Activated CD4-positive, alpha-beta T cell treated with anti-CD3 and anti-CD28 coated beads for 1 hour (primary cell): ENCODE results near the gene USP40.

Experiments used
- DNase-seq: peaks from one replicate; pipeline ENCODE4 v3.0.0-alpha.2; 2020

The USP40 gene

DNA sequence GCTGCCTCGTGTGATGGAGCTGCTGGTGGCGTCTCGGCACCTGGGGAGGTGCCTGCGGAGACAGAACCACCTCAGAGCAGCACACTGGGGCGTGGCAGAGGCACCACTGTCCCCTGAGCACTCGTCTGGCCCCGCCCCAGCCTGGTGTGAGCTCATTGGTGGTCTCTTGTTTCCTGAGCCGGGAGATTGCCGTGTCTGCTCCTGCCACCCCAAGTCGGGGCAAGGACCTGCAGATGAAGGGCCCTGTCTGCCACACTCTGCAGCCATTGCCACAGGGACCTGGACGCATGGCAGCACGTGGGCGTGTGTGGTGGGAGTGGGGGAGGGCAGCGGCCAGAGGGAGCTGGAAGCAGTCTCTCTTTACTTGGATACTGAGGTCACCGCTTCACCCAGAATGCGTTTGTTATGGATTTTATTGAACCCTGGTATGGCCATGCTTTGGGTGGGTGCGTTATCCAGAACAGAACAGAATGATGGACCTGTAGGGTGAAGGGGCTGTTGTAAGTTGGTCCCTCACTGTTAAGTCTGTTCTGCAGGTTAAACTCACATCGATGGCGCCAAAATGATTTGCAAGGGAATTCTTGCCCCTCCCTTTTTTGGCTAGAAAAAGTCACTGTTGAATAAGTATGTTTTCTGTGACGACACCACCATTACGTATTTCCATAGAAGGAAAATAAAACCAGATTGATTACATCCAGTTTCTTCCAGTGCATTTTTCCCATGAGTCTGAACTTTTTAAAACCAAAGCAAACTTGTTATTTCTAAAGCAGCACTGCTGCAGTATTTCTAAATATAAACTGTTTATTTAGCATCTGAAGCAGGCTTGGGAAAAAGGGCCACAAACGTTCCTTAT lies 92.0 kb downstream of the USP40 start:
- no peak for DNase-seq

DNA sequence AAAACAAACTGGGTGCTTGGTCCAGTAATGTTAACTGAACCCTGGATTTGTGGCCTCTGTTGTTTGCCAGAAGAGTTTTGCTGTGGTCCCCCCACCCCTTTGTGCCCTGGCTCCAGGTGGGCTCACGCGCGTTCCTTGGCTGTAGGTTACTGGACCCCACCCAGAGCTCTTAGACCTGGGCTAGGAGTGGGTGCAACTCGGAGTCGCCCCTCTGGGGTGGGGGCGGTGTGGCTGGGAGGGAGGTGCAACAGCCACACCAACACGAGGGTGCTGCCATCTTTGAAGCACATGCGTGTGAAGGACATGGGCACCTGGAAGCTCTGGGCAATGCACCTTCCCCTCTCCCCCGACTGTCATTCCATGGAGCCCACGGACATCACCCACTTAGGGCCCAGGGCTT lies 92.7 kb downstream of the USP40 start:
- DNase-seq, result no peak

DNA sequence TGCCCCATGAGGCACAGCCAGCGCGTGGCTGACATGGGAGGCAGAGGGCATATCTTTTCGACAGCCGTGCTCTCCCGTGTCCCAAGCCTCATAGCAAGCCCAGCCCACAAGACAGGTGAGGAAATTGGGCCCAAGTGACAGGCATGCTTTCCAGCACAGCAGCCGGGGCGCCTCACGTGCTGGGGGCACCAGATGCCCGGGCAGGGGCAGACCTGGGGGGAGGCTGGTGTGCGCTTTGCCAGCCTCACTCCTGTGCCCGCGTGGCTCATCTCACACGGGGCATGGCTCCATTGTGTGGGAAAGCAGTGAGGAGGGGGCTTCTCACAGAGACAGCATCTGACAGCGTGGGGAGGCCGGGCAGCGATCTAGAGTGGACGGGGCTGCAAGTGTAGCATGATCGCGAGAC lies 93.2 kb downstream of the USP40 start:
- DNase-seq, result no peak

DNA sequence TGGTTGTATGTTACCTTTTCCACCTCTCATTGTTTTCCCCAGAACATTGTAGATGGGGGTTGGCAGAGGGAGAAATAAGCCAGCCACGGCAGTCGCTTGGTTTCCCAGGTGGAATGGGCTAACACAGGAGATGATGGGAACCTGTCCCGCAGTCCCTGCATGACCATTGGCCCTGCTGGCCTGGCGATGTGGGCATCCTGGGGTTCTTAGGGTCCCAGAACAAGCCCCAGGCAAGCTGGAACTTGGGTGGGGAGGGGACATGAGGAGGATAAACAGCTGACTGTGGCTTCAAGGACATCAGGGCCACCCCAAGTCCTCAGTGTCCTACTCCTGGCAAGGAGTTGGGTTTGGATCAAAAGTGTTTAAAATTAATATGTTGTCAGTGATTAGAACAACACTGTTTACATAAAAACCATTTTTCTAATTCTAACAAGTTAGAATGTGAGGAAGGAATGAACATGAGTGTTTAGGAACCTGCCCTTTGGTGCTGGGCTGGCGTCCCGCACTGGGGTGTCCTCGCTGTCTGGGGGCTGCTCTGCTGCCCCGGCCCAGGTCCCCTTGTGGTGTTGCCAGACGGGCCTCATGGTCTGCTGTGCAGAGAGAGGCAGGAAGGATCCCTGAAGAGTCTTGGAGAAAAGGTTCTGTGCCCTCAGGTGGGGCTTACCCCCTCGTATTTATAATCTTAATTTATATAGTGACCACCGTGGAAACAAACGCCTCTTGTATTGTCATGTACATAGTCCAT lies 95.1 kb downstream of the USP40 start:
- DNase-seq, result peak; percentile 2

DNA sequence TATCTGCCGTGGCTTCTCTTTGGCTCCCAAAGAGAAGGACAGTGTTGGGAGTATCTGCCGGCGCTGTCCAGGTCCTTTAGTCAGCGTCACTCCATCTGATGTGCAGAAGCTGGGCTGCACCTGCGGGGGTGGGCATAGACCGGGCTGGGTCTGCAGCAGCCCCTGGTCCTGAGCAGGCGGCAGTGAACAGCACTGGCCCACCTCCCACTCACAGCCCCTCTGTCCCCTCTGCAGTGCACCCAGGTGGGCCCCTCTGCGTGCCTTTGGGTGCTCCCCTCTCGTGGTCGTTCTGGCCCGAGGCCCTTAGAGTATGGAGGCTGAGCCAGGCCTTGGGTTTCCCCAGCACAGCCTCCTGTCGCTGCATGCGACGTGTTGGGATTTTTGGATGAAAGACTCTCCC lies 95.7 kb downstream of the USP40 start:
- peak; percentile 0 for DNase-seq

DNA sequence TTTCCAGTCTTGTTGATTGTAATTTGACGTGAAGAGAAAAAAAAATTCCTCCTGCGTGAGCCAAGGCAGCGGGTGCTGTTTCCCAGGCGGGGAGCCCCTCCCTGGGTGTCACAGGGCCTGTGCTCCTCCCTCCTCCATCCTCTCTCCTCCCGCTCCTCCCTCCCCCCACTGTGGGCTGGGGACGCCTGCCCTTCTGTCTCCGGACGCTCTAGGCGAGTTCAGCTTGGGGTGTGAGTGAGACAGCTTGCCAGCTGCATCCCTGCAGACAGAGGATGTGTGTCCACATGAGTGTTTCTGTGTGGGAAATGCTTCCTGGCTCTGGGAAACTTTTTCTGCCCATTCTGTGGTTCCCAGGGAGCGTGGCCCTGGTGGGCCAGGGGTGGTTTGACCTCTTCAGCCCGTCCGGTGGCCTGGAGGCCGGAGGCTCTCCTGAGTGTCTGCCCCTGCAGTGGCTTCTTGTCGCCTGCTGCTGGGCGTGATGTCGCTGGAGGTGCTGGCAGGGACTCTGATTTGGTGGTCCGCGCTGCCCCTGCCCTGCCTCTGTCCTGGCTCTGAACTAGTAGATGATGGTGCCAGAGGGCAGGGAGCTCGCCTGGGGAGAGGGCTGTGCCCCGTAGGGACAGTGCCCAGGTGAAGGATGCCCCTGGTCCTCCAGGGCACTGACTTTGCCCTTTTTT lies 96.4 kb downstream of the USP40 start:
- peak; percentile 2 for DNase-seq

DNA sequence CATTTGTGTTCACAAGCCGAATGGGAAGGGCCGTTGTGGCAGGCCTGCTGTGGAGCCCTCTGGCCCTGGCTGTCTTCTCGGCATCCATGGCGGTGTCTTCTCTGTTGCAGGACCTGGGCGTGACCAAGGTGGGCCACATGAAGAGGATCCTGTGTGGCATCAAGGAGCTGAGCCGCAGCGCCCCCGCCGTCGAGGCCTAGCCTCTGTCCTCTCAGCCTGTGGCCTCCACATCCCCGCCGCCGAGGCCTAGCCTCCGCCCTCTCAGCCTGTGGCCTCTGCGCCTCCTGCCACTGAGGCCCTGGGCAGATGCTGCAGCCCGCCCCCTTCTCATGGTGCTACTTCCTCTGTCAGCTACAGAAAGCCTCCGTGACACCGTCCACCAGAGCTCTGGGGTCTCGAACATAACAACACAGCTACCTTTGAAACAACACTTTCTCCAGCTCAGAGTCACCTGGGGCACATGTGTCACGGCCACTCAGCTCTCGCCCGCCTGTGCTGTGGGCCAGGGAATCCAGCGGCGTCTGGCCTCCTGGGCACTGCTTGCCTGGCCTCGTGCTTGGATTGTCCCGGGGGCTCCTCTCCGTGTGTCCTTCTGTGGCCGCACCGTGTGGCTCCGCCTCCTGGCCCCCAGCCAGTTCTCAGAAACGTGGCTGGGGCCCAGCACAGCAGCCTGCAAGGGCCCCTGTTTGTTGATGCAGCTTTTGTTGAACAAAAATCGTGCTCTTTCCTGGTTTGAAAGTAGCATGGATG lies 97.1 kb downstream of the USP40 start:
- no peak for DNase-seq

DNA sequence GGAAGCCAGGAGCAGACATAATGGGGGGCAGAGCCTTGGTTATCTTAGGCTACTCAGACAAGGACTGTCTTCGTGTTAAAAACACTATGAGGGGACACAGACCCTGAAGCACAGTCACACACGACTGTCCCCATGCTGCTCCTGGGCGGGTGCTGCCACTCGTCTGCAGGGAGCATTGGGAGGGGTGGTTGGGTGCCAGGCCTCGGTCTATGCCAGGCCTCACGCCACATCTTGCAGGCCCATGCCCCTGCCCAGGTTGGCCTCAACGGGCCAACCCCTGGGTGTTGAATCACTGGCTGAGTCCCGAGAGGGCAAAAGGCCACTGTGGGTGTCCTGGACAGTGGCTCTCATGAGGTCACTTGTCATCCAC lies 97.9 kb downstream of the USP40 start:
- DNase-seq, result no peak

DNA sequence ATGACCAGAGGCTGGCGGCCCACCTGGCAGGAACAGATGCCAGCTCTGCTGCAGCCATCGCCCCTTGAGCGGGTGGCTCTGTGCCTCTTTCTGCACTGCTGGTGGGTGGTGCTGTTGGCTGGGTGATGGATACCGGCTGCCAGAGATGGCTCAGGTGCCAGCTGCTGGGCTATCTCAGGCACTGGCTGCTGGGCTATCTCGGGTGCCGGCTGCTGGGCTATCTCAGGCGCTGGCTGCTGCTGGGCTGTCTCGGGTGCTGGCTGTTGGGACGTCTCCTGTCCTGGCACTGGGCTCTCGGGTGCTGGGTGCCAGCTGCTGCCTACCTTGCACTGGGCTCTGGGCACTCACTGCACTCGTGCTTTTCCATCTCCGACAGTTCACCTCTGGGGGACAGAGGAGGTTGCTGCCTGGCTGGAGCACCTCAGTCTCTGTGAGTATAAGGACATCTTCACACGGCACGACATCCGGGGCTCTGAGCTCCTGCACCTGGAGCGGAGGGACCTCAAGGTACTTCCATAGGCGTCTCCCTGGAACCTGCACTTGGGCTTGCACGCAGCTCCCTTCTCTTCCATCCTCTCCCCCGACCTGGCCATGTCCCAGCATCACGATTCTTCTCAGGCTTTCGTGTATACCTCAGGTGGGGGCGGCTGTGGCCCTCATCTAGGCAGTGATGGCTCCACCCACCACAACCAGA lies 98.4 kb downstream of the USP40 start:
- no peak for DNase-seq

DNA sequence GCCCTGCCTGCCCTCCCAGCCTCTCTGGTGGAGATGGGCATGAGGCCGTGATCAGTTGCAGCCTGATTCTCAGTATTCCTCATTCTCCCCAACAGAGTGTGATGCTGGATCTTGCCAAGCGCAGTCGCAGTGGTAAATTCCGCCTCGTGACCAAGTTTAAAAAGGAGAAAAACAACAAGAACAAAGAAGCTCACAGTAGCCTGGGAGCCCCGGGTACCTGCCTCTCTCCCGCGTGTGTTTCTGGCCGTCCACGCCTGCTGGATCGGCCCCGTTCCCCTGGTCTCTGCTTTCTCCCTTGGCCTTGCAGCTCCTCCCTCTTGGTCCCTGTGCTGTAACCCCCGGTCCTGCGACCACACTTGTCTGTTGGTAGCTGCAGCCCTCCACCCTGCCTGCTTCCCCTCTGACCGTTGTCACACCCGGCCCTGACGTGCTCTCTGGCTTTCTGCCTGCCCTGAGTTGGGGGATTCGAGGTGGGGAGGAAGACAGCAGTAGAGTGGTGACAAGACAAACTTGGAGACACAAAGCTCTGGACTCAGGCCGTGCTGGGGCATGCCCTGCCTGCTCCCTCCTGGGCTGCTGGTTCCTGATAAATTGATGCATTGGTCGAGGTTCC lies 99.5 kb downstream of the USP40 start:
- DNase-seq, result no peak

DNA sequence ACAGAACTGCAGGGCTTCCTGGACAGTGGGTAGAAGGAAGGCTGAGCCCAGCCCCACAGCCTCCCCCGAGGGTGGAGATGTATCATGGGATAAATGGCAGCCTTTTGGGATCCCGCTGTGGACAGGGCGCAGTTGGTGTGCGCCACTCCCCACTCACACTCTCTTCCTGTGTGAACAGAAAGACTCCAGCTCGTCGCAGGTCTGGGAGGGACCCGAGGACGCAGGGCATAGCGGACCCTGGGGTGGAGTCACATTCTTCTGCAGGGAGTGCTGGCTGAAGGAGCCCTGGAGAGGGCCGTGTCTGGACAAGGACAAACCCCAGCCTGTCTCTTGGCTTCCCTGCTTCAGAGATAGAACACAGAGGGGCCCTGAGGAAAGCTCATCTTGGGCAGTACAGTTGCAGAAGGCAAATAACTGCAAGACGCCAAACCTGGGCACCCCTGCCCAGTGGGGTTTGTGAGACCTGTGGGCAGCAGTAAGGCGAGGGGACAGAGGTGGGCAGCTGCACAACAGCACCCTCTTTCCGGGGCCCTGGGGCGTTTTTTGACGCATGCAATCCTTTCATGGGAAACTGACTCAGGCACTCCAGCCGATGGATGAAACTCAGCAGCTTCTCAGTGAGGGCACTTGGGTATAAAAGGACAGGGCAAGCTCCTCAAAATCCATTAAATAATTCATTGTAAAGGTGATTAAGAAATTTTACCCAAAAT lies 101.9 kb downstream of the USP40 start:
- no peak for DNase-seq

DNA sequence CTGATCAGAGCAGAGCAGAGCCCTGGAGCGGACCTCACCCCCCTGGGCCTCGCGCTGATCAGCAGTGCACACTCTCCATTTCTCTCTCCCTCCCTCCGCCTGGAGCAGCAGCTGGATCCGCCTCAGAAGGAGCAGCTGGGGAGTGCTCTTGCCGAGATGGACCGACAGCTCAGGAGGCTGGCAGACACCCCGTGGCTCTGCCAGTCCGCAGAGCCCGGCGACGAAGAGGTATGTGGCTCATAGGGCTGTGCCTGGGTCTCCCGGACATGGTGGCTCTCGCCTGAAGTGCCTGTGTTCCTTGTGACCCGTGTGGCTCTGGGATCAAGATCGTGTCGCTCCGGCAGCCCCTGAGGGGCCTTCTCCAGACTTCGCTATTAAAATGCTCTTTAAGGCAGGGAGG lies 102.5 kb downstream of the USP40 start:
- no peak for DNase-seq

DNA sequence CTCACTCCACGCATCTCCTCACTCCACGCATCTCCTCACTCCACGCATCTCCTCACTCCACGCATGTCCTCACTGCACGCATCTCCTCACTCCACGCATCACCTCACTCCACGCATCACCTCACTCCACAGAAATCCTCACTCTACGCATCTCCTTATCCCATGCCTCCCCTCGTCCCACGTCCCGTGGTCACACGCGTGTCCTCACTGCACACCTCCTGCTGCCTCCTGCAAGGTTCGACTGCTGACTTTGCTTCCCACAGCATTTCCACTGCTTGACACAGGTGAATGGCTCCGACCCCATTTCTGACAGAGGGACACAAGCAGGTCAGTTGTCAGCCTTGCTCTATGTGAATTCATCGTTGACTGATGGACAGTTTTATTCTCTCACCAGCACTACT lies 103.0 kb downstream of the USP40 start:
- no peak for DNase-seq

DNA sequence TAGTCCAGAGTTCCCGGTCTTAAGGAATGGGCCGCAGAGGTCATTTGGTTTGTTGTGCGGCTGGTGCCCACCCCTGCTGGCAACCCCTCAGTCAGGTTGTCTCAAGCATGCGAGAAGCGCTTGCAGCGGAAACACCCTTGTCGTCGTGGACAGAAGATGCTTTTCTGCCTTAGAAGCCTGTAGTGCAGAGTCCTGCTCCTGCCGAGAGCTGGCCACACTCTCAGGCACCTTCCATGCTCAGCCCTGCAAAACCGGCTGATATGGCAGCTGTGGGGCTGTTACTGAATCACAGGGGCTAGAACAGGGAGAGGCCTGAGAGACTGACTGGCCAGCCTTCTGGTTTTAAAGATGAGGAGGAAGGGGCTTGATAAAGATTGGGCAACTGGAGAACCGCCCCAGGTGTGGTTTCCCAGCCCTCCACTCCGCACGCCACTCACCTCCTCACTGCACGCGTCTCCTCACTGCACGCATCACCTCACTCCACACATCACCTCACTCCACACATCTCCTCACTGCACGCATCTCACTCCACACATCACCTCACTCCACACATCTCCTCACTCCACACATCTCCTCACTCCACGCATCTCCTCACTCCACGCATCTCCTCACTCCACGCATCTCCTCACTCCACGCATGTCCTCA lies 103.6 kb downstream of the USP40 start:
- DNase-seq, result no peak

DNA sequence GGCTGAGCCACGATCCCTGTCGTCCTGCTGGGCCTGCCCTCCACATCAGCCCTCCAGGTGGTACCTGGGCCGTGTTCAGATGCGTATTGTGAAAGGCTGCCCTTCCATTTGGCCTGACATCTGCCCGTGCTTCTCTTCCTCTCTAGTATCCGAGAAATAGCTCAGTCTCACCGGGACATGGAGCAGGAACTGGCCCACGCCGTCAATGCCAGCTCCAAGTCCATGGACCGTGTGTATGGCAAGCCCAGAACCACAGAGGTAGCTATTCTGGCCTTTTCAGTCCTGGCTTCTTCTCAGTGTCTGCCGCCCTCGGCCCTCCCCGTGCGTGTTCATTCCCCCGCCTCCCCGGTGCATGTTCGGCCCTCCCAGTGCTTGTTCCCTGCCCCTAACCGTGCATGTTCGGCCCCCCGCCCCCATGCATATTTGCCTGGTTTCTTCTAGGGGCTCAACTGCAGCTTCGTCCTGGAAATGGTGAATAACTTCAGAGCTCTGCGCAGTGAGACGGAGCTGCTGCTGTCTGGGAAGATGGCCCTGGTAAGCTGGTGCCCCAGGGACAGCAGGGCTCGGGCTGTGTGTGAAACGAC lies 104.3 kb downstream of the USP40 start:
- DNase-seq, result no peak

DNA sequence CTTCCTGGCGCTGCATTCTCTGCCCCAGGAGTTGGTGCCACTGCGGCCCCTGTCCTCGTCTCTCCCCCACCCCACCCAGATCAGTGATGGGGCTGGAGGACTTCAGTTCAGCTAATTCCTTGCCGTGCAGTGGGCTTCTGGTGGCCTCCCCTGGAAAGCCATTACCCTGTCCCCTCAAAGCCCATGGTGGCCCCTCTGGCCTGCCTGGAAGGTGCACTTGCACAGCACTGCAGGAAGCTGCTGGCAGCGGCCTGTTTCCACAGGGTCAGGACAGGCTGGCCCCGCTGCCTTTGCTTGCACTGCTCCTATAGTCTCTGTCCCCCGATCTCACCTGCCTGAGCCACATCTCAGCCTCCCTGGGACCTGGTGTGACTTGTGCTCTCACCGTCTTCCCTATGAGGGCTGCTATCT lies 105.1 kb downstream of the USP40 start:
- no peak for DNase-seq

DNA sequence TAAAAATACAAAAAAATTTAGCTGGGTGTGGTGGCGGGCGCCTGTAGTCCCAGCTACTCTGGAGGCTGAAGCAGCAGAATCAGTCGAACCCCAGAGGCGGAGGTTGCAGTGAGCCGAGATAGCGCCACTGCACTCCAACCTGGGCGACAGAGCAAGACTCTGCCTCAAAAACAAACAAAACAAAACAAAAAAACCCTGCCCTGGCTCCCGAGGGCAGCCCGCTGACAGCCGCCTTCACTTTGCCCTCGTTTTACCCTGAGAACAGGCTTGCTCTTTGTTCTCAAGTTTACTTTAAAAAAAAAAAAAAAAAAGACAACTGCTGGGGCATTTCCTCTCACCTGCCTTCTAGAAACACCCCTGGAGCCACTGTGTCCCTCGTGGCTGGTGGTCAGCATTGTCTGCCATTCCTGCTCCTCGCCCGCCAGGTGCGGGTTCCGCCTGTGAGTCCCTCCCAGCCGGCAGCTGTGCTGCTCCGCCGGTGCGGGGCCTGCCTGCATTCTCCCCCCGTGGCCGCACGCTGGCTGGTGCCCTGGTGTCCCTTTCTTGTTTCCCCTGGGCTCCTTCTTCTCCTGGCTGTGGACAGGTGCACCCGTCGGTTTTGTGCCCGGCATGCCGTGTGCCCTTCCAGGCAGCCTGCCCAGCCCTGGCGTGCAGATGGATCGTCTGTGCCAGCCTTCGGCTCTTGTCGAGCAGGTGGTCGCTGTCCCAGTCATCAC lies 105.7 kb downstream of the USP40 start:
- no peak for DNase-seq

DNA sequence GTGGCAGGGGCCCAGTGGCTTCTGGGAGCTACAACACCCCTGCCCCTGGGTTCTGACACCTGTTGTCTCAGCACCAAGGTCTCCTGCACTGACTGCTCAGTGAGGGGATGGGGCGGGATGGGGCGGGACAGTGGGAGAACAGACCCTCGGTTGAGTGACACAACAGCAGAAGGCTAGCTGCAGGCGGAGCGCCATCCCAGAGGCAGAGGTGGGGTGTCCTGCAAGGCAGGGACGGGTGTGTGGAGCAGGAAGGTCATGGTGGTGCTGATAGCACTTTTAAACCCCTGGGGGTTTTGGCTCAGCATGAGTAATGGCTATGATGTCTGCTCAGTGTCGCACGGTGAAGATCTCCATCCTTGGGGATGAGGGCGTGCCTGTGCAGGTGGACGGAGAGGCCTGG lies 107.2 kb downstream of the USP40 start:
- DNase-seq, result no peak

DNA sequence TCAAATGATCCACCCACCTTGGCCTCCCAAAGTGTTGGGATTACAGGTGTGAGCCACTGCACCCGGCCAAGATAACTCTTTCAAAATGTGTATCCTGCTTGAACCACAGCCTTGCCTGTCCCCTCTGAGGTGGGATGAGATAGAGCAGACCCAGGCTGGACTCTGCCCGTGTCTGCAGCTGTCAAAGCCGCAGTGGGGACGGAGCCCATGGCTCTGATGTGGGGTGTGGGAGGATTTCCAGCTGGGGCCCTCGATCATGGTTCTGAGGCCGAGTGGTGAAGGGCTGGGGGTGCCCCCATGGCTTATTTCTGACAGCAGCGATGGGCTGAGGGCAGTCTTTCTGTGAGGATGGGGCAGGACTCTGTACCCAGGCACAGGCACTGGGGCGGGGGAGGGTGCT lies 107.8 kb downstream of the USP40 start:
- DNase-seq, result no peak
